ENCODE data around the gene RTN4R.
"Not testable (repeated sequence)": the region's sequence is repeated elsewhere in the genome, so short reads cannot be mapped to it uniquely, and the experiment has no call there.

RTN4R gene

GRCh38 chr22:20312396-20313191, 44.5 kb upstream of the RTN4R start:
- DNase-seq (ENCODE audit: extremely low read depth, low read depth) = no peak
- TF ChIP-seq CTCF (IDR thresholded peaks at IDR 0.05; ENCODE audit: low read depth, low read length) = no peak

GRCh38 chr22:20311249-20312062, 43.3 kb upstream of the RTN4R start:
- not testable (repeated sequence) for DNase-seq (ENCODE audit: extremely low read depth, low read depth)

GRCh38 chr22:20310773-20311172, 42.7 kb upstream of the RTN4R start:
- DNase-seq (ENCODE audit: extremely low read depth, low read depth) = not testable (repeated sequence)

- DNase-seq (ENCODE audit: extremely low read depth, low read depth) = not testable (repeated sequence)
Measured at GRCh38 chr22:20310180-20310579, 42.1 kb upstream of the RTN4R start.

GRCh38 chr22:20308806-20309650, 40.9 kb upstream of the RTN4R start:
- not testable (repeated sequence) for DNase-seq (ENCODE audit: extremely low read depth, low read depth)

- not testable (repeated sequence) for DNase-seq (ENCODE audit: extremely low read depth, low read depth)
Measured at GRCh38 chr22:20307448-20308447, 39.6 kb upstream of the RTN4R start.

GRCh38 chr22:20306646-20307447, 38.7 kb upstream of the RTN4R start:
- not testable (repeated sequence) for DNase-seq (ENCODE audit: extremely low read depth, low read depth)

- DNase-seq (ENCODE audit: extremely low read depth, low read depth) = no peak
- TF ChIP-seq CTCF (IDR thresholded peaks at IDR 0.05; ENCODE audit: low read depth, low read length) = no peak
Measured at GRCh38 chr22:20305894-20306645, 38.0 kb upstream of the RTN4R start.

- DNase-seq (ENCODE audit: extremely low read depth, low read depth) = not testable (repeated sequence)
Measured at GRCh38 chr22:20305230-20305893, 37.2 kb upstream of the RTN4R start.

All from AG09319 (cell line).